Kidney glomerular epithelial cell (primary cell): Measurements from ENCODE around the gene TMEM191C.
"Not testable (repeated sequence)": the region's sequence is repeated elsewhere in the genome, so short reads cannot be mapped to it uniquely, and the experiment has no call there.

Experiments used
- DNase-seq: peaks from one replicate; lab custom pipeline; 2025; lab: John Stamatoyannopoulos, UW

The TMEM191C gene

DNA sequence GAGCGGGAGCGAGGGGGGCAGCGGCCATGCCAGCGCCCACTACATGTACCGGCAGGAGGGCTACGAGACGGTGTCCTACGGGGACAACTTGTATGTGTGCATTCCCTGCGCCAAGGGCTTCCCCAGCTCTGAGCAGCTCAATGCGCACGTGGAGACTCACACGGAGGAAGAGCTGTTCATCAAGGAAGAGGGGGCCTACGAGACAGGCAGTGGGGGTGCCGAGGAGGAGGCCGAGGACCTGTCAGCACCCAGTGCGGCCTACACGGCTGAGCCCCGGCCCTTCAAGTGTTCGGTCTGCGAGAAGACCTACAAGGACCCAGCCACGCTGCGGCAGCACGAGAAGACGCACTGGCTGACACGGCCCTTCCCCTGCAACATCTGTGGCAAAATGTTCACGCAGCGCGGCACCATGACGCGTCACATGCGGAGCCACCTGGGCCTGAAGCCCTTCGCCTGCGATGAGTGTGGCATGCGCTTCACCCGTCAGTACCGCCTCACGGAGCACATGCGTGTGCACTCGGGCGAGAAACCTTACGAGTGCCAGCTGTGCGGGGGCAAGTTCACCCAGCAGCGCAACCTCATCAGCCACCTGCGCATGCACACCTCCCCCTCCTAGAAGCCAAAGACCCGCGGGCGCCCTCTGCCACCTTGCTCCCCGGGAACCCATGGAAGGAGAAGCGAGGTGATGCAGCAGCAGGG lies 20.9 kb upstream of the TMEM191C start:
- no peak for DNase-seq

DNA sequence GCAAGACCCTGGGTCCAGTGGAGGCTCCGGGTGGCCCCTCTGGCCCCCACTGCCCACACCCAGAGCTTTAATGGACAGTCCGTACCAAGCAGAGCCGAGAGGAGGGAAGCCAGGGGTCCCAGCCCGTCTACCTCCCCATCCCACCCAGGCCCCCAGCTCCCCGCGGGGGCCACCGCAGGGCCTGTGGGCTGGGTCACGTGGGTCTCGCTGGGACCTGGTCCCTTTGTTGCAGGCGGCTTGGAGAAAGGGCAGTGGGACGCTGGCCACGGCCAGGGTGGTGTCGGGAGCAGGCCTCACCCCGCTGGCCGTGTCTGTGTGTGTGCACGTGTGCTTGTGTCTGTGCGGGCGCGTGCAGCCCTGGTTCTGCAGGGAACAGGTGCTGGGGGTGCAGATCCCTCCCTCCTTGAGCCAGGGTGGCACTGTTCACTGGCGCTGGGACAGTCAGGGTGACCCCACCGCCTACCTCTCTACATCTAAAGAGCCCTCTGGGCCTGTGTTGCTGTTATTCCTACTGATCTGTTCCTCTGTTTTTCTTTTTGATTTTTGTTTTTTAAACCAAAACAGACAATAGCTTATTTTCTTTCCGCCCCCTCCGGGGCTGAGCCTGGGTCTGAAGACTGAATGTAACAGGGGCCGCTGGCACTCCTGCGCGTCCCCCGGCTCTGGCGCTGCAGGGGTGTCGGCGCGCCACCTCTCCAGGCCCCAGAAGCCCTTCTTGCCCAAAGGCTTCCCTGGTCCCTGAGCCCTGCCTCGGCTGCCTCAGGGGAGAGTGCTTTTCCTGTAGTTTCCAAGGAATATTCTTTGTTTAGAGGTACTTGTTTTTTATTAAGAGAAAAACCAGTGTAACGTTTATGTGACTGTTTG lies 20.1 kb upstream of the TMEM191C start:
- DNase-seq, result no peak

DNA sequence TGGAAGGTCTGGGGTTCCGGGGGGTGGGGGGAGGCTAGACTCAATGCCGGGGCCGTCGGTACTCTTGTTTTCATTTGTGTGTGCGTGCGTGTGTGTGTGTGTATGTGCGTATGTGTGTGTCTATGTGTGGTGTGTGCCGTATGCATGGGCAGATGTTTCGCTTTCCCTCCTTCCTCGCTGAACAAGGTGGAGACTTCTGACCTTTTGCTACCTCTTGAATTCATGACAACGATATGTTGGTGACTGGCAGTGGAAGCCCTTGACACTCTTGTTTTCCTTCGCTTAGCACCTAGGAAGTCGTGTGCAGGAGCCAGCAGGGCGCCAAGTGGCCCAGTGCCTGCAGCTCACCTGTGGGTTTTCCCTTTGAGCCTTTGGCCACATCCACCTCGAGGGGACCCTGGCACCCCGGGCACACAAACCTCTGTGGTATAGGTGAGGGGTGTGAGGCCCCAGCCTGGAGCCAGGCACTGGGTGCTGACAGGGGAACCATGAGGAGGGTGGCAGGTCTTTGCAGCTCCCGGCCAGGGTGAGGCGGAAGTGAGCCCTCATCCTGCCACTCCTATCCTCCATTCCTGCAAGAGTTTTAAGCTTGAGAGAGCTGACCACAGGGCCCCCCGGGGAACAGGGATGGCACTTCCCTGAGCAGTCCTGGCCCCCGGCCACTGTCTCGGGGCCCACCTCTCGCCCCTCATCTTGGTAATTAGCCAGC lies 19.3 kb upstream of the TMEM191C start:
- no peak for DNase-seq

DNA sequence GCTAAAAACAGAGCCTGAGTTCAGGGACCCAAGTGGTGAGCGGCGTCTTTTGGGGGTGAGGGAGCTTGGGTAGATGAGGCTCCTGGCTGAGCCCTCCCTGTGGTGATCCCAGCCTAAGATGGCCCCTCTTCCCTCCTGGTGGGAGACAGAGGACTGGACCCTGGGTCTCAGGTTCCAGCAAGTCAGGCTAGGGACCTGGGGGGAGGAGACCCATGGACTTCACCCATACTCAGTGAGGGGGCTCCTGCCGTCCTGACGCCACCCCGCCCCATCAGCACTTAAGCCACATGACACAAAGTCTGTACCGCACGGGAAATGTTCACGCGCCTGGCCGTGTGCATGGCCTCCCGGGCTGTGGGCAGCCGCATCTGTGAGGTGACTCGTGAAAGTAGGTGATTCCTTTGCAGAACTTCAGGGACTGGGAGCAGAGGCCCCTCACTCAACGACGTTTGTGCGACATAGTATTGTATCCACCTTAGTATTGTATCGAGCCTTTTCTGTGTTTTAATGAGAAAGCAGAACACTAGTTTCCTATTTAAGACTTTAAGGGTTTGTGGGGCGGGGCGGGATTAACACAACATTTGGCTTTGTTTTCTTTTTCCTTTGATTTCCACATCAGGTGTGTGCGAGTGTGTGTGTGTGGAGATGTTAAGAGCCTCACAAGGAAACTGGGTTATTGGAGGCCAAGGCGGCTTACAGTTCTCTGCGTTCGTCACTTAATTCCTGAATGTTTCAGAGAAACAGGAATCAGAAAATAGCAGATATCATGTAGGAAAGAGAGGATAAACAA lies 18.4 kb upstream of the TMEM191C start:
- no peak for DNase-seq

DNA sequence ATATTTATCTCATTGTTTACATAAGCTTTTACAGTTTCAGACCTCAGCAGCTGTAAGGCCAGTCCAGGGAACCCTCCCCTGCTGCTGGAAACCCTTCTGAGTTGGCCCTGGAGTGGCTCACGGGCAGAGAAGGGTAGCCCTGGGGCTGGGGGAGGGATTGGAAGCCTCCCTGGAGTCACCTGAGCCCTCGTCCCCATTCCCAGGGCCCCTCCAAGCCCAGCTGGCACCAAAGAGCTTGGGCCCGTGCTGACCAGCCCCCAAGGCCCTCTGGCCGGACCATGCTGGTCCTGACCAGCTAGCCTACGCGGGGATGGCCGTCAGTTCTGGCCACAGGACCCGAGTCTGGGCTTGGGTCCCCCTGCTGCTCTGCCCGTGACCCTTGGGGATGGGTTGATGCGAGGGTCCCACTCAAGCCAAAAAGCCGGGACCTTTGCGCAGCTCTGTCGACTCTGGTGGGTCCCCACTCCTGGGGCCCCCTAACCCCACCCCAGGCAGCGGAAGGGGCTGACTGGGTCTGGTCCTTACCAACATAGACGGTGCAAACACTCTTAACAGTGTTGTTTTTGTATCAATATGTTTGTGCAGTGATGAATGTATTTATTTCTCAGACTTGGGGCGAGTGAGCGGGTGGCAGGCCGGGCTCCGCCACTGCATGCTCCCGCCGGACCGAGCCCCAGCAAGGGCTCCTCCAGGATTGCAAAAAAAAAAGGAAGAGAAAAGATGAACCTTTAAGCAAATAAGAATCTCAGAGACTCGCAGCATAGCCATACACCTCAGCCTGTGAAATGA lies 17.5 kb upstream of the TMEM191C start:
- DNase-seq, result no peak

DNA sequence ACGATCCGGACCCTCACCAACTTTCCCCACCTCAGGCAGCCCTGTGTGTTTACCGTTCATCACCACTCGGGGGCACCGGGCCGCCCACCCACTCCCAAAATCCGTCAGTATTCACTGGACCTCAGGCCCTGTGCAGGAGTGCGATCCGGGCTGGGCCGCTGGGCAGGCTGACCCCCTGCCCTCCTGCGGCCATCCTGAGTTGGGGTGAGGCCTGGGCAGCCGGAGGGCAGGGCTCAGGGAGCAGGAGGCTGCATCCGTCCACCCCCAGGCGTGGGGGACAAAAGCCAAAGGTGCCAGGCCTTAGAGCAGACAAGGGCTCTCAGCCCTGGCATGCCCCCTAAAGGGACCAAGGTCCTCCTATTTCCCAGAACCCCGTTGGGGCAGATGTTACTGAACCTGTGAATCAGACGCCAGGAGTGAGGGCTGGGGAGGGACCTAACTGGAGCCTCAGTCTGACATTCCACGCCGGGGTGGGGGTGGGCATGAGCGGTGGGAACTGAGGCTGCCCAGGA lies 16.8 kb upstream of the TMEM191C start:
- DNase-seq, result no peak

DNA sequence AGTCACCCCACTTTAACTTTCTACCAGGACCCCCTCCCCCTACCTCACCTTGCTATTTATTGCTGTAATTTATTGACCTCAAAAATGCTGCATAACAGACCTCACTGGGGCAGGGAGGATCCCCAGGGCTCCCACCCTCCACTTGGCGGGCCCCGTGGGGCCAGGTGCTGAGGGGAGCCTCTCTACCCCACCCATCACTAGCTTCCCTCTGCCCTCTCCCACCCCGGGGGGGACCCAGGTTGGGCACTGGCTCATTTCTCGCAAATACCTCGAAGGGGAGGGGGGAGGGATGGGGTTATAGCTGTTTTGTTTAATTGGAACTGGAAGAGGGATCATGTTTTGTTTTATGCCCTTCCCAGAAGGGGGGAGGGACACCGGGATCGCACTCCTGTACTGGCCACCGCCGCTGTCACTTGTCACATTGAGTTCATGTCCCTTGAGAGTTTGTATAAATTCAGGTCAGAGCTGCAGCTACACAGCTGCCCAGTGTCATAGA lies 16.3 kb upstream of the TMEM191C start:
- DNase-seq, result no peak

DNA sequence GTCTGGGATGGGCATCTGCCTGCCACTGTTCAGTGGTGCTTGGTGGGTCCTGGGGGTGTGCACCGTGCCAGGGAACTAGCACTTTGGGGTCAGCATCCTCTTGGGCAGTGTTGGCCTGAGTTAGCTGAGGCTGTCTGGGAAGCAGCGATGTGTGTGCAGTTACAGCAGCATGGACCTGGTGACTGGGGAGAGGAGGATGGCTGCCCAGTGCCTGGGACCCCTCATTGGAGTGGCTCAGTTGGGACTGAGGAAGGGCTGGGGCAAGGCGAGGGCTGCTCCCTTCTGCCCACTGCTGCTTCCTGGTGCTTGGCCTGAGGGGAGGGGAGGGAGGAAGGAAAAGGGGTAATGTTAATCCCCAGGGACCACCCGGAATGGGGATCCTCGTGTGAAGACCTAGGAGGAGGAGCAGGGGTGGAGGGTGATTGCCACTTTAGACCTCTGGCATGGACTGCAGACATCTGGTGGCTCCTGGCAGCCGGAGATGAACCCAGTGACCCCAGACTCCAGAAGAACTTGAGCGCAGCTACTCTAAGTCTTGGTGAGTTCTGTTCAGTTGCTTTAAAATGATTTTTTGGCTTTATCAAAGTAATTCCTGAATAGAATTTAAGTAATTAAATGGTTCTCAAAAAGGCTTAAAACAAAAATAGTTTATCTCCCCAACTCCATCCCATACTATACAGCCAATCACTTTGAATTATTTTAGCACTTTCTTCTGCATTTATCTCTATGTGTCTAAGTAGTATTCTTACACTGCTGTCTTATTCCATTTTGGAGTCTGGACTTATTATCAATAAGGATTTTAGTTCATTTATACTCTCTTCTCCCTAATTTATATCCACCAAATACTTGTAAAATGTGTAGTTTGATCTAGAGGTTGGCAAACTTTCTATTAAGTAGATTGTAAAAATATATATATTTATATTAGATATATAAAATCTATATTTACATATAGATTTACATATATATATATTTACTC lies 15.4 kb upstream of the TMEM191C start:
- no peak for DNase-seq

DNA sequence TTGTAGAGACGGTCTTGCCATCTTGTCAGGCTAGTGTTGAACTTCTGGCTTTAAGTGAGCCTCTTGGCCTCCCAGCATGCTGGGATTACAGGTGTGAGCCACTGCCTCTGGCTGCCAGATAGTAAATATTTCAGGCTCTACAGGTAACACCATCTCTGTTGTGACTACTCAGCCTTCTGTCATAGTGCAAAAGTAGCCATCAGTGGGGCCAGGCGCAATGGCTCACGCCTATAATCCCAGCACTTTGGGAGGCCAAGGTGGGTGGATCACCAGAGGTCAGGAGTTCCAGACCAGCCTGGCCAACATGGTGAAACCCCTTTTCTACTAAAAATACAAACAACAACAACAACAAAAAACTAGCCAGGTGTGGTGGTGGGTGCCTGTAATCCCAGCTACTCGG lies 14.5 kb upstream of the TMEM191C start:
- DNase-seq, result not testable (repeated sequence)

DNA sequence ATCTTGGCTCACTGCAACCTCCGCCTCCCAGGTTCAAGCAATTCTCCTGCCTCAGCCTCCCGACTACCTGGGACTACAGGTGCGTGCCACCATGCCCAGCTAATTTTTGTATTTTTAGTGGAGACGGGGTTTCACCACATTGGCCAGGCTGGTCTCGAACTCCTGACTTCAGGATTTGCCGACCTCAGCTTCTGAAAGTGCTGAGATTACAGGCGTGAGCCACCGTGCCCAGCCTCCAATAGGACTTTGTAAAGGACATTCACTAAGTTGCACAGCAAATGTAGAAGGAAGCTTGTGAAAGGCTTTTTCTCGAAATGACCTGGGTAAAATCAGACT lies 12.2 kb upstream of the TMEM191C start:
- DNase-seq, result not testable (repeated sequence)

DNA sequence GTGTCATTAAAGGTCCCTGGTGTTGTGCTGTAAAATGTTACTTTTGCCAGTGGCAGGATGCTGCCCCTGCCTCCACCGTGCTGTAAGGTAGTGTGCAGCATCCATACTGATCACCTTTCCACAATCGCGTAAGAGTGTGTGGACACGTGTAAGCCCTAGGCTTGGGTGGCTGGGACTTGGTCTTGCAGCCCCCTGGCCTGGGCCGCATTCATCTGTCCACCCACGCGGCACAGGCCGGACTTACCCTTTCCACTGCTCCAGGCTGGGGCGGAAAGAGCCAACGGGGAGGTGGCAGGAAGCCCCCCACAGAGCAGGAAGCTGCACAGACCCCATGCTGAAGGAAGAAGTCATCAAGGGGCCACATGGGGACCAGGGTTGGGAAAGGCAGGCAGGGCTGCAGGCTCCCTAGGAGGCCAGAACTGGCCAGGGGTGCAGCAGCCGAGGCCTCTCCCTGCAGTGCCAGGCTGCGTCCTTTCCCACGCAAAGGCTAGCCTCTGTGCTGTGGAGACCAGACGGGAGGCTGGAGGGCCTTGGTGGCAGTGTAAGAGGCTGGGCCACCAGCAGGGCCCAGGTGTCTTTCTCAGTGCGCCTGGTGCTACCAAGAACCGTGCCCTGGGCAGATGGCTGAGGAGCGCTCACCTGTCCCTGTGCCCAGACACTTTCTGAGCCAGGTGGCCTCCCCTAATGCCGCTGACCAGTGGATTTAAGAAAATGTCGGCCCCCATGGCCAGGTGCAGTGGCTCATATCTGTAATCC lies 11.7 kb upstream of the TMEM191C start:
- DNase-seq, result no peak

DNA sequence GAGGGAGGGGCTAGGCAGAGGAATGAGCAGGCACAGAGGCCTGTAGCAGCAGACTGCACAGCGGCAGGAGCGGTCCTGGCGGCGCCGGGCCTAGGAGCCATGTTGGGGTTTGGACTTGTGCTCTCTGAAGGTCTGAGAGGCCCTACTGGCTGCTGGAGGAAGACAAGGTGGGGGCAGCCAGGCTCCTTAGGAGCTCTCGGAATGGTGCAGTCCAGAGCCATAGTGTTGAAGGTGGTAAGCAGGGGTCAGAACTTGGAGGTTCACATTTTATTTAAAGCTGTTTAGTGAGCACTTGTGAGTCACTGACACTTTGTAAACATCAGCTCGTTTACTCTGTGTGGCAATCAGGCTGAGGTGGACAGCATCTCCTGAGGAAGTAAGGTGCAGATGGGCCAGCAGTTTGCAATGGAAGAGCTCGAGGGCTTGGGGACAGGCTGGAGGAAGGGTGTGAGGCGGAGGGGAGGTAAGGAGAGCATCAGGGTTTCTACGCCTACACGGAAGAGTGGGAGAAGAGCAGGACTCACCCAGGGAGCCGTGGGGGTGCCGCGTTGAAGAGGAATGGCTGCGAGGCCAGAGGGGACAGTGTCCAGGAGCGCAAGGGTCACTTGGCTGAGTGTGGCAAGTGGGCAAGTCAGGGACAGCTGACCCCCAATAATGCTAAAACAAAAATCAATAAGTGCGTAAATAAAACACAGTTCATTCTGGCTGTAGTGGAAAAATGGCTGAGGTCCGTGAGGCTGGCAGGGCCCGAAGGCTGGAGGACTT lies 10.0 kb upstream of the TMEM191C start:
- DNase-seq, result no peak

DNA sequence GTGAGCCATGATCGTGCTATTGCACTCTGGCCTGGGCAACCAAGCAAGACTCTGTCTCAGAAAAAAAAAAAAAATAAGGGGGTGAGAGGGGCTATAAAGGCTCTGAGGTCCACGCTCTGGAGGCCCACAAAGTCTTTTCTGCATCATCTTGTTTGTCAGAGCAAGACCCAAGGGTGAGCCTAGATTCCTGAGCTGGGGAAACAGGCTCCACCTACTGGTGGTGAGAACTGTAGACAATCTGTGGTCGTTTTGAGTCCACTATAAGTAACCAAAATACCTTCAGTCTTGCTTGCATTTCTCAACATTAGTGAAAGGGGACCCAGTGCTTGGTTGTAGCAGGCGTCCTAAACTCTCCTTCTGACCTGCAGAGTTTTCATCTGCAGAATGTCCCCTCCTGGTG lies 4.5 kb upstream of the TMEM191C start:
- not testable (repeated sequence) for DNase-seq

DNA sequence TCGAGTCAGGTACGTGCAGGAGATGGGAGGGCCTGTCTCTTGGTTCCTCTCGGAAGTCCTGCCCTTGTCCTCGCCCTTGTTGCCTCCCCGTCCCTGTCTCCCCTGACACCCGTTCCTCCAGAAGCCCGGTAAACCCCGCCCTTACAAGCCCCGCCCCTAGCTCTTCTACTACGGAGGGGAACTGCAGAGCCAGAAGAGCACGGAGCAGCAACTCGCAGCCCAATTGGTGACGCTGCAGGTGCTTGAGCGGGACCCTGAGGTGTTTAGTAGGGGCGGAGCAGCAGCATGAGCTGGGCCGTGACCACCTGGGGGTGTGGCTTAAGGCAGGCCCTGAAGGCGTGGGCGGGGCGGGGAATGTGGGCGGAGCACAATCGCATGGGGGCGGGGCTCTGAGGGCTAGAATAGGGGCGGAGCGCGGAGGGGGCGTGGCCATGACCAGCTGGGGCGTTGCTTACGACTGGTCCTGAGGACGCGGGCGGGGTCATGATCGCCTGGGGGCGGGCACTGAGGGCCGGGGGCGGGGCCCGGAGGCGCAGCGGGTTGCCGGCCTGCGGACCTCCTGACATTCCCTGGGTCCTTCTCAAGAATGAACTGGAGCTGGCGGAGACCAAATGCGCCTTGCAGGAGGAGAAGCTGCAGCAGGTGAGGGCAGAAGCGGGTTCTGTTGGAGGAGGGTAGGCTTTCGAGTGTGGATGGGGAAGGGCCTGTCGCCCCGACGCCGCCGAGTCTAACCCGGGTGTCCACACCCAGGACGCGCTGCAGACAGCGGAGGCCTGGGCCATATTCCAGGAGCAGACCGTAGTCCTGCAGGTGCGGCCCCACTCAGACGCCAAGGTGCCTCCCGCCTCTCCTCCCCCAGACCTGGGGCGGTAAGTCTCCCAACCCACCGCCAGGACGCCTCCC lies 1.3 kb downstream of the TMEM191C start:
- not testable (repeated sequence) for DNase-seq

DNA sequence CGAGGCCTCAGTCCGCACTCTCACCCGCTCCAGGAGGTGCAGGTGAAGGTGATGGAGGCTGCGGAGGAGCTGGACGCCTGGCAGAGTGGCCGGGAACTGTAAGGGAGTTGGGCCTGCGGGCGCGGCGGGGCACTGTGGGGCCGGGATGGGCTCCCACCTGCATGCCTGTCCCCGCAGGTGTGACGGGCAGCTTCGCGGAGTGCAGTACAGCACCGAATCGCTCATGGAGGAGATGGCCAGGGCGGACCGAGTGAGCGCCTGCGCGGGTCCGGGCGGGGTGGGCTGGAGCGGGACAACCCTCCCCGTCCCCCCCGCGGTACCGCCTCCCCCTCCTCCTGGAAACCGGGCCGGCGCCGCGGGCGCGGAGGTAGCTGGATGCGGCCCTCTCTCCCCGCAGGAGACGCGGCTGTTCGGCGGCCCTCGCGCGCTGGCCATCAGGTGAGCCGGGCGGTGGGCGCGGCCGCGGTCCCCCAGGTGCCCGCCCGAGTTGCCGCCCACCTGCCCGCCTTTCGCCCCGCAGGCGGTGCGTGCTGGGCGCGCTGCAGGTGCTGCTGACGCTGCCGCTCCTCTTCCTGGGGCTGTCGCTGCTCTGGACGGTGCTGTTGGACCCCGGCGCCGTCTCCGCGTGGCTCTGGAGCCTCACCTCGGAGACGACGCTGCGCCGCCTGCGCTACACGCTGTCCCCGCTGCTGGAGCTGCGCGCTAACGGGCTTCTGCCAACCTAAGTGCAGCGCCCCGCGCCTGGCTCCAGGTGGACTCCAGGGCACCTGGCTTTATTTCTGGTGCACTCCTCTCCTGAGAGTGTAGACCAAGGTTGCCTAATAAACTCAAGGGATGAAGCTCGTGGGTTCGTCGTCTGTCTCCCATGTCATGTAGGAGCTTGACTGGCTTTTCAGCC lies 2.2 kb downstream of the TMEM191C start:
- DNase-seq, result not testable (repeated sequence)

DNA sequence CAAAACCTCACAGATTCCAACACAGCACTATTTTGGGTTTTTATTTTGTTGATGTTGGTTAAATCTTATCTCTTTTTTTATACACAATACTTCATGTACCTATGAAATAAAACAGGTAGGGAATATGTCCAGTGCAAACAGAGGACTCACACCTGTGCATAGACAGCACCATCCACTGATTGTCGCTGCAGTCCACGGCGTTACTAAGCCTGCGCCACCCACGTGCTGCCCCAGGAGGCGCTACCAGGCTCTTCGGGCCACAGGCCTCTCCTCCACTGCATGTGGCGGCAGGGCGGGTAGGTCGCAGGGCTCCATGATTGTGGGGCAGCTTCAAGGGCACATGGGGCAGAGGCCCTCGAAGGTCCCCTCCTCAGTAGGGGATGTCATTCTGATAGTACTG lies 5.8 kb downstream of the TMEM191C start:
- not testable (repeated sequence) for DNase-seq
